HepG2 (cell line): ENCODE data around the gene EPN3. TPM values are rescaled to one million over a fixed set of nuclear protein-coding genes. Genes with fewer than 3 reads are reported as not detected.

ENCODE experiments used
- GFI1 ChIP-seq: sonication (generic); formaldehyde crosslinking; IDR thresholded peaks from 2 replicates; pipeline ENCODE4 v1.5.0; 2020; ENCODE audit warnings: missing genetic modification reagents, mild to moderate bottlenecking, borderline replicate concordance
- HMG20B ChIP-seq: conservative IDR thresholded peaks from 2 replicates; pipeline ENCODE4 v1.6.1; 2016; ENCODE audit warnings: missing genetic modification reagents, missing compliant biosample characterization
- IKZF1 ChIP-seq: fragments of 450-650 bp; IDR thresholded peaks from 2 replicates; pipeline ENCODE4 v1.7.1; 2016
- PITX1 ChIP-seq: sonication (generic); formaldehyde crosslinking; IDR thresholded peaks from 2 replicates; pipeline ENCODE4 v1.5.1; 2020; ENCODE audit warnings: mild to moderate bottlenecking, missing genetic modification reagents
- SRSF9 ChIP-seq: fragments of 200-400 bp; formaldehyde crosslinking; IDR thresholded peaks from 2 replicates; pipeline ENCODE4 v1.6.1; 2018; ENCODE audit warnings: borderline replicate concordance, mild to moderate bottlenecking, low read depth, low read length; ENCODE audit not compliant: insufficient read depth, poor library complexity, severe bottlenecking
- TOE1 ChIP-seq: sonication (generic); formaldehyde crosslinking; IDR thresholded peaks from 2 replicates; pipeline ENCODE4 v1.4.0; 2020; ENCODE audit warnings: mild to moderate bottlenecking, missing genetic modification reagents
- ZC3H13 ChIP-seq: sonication (generic); formaldehyde crosslinking; IDR thresholded peaks from 2 replicates; pipeline ENCODE4 v1.8.1; 2023; ENCODE audit warnings: mild to moderate bottlenecking, missing genetic modification reagents, moderate library complexity
- ZNF264 ChIP-seq: sonication (generic); formaldehyde crosslinking; IDR thresholded peaks from 2 replicates; pipeline ENCODE4 v1.4.0; 2020; ENCODE audit warnings: missing genetic modification reagents
- ZNF713 ChIP-seq: sonication (generic); formaldehyde crosslinking; IDR thresholded peaks from 2 replicates; pipeline ENCODE4 v1.4.0; 2020; ENCODE audit warnings: mild to moderate bottlenecking, missing genetic modification reagents
- ZNF780A ChIP-seq: sonication (generic); formaldehyde crosslinking; IDR thresholded peaks from 2 replicates; pipeline ENCODE4 v1.8.0; 2022; ENCODE audit warnings: mild to moderate bottlenecking, missing genetic modification reagents, moderate library complexity
- polyA plus RNA-seq, 8 experiments: library from polyadenylated mRNA; depleted of rRNA in 3 of 8; stranded (reverse) in 7 of 8; unstranded in 1 of 8; fragments of >200 nt; fragmentation: Illumina TruSeq in 4 of 8; extraction: Trizol in 4 of 8; gene quantifications; 2 replicates each; pipeline versions ENCODE4 v1.2.1 to v1.2.3, GENCODE V29; 2011 to 2016; ENCODE audit warnings: low read depth in 4 of 8, missing spikeins in 1 of 8, mixed read lengths in 1 of 8; ENCODE audit not compliant: insufficient read depth in 1 of 8
- total RNA-seq, 5 experiments: library from RNA; depleted of rRNA; stranded (reverse); fragments of >200 nt; fragmentation: Illumina TruSeq; extraction: Trizol; gene quantifications; 2 replicates each; pipeline ENCODE4 v1.2.3, GENCODE V29; 2016; ENCODE audit warnings: low read depth in 1 of 5
- TF ChIP-seq, protein P1 (sequence below): sonication (generic); formaldehyde crosslinking; IDR thresholded peaks from 2 replicates; pipeline ENCODE4 v1.8.1; 2023; ENCODE audit warnings: mild to moderate bottlenecking, missing genetic modification reagents
- TF ChIP-seq, protein P2 (sequence below): sonication (generic); formaldehyde crosslinking; conservative IDR thresholded peaks from 2 replicates; pipeline ENCODE4 v1.8.0; 2022; ENCODE audit warnings: low read depth, missing genetic modification reagents
- TF ChIP-seq, protein P3 (sequence below): sonication (generic); formaldehyde crosslinking; IDR thresholded peaks from 2 replicates; pipeline ENCODE4 v1.4.0; 2020; ENCODE audit warnings: mild to moderate bottlenecking, missing genetic modification reagents
- TF ChIP-seq, protein P4 (sequence below): sonication (generic); formaldehyde crosslinking; IDR thresholded peaks from 2 replicates; pipeline ENCODE4; 2020; ENCODE audit warnings: missing genetic modification reagents, mild to moderate bottlenecking, borderline replicate concordance
- TF ChIP-seq, protein P5 (sequence below): IDR thresholded peaks from 2 replicates; pipeline ENCODE4 v1.6.1; 2016; ENCODE audit warnings: low read depth, control low read depth
- TF ChIP-seq, protein P6 (sequence below): sonication (generic); formaldehyde crosslinking; IDR thresholded peaks from 2 replicates; pipeline ENCODE4 v1.8.0; 2022; ENCODE audit warnings: missing genetic modification reagents, mild to moderate bottlenecking, inconsistent platforms, borderline replicate concordance

EPN3 gene
- total and polyA plus RNA-seq, 2 of the 13 experiments (the other 11 are each of a cell fraction or from before 2014, with no cell fraction given) = 0.11 to 0.95 TPM

DNA sequence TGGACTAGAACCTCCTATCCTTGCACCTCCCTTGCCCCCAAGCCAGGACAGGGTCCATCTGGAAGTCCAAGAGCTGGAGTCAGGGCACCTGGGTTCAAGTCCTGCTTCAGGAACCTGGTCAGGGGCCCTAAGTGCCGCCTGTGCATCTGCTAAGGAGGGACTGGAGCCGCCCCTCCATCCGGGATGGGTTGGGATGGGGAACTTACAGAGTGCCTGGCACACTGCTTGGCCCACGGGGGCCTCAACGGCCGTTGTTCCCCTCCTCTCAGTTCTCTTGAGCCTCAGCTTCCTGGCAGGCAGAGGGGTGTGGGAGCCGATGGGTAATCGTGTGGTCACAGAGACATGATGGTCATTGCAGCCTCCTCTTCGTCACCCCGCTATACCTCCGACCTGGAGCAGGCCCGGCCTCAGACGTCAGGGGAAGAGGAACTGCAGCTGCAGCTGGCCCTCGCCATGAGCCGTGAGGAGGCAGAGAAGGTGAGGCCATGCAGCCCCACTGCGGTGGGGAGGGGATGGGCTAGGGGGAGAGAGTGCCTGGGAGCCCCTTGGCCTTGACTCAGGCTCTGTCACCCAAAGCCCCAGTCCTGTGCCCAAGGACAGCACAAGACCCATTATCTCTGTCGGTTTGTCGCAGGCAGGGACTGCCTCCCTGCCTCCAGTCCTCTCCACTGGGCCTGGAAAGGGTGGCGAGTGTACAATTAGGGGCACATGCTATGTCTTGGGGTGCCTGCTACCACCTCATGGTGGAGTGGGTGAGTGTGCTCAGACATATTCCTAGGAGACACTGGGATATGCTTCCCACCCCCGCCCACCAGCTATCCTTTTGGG, 5.4 kb downstream of the EPN3 start (continued):
- TF ChIP-seq, protein P1, sequence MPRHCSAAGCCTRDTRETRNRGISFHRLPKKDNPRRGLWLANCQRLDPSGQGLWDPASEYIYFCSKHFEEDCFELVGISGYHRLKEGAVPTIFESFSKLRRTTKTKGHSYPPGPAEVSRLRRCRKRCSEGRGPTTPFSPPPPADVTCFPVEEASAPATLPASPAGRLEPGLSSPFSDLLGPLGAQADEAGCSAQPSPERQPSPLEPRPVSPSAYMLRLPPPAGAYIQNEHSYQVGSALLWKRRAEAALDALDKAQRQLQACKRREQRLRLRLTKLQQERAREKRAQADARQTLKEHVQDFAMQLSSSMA (CRISPR knock-in tag) = 0 out of 2 replicates have a peak, but pooled peaks have one; percentile 45
- TF ChIP-seq HMG20B (CRISPR knock-in tag) (no peak), PITX1 (CRISPR knock-in tag) (no peak), ZNF713 (CRISPR knock-in tag) (no peak), IKZF1 (no peak), ZNF264 (CRISPR knock-in tag) (no peak), SRSF9 (no peak), ZNF780A (CRISPR knock-in tag) (no peak), TOE1 (CRISPR knock-in tag) (no peak), ZC3H13 (CRISPR knock-in tag) (peak; percentile 15; the same call in 1 of the 2 replicates), GFI1 (no peak)
- TF ChIP-seq, protein P2, sequence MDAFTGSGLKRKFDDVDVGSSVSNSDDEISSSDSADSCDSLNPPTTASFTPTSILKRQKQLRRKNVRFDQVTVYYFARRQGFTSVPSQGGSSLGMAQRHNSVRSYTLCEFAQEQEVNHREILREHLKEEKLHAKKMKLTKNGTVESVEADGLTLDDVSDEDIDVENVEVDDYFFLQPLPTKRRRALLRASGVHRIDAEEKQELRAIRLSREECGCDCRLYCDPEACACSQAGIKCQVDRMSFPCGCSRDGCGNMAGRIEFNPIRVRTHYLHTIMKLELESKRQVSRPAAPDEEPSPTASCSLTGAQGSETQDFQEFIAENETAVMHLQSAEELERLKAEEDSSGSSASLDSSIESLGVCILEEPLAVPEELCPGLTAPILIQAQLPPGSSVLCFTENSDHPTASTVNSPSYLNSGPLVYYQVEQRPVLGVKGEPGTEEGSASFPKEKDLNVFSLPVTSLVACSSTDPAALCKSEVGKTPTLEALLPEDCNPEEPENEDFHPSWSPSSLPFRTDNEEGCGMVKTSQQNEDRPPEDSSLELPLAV (CRISPR knock-in tag) = no peak
- TF ChIP-seq, protein P3, sequence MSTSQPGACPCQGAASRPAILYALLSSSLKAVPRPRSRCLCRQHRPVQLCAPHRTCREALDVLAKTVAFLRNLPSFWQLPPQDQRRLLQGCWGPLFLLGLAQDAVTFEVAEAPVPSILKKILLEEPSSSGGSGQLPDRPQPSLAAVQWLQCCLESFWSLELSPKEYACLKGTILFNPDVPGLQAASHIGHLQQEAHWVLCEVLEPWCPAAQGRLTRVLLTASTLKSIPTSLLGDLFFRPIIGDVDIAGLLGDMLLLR (CRISPR knock-in tag) = no peak
- TF ChIP-seq, protein P4, sequence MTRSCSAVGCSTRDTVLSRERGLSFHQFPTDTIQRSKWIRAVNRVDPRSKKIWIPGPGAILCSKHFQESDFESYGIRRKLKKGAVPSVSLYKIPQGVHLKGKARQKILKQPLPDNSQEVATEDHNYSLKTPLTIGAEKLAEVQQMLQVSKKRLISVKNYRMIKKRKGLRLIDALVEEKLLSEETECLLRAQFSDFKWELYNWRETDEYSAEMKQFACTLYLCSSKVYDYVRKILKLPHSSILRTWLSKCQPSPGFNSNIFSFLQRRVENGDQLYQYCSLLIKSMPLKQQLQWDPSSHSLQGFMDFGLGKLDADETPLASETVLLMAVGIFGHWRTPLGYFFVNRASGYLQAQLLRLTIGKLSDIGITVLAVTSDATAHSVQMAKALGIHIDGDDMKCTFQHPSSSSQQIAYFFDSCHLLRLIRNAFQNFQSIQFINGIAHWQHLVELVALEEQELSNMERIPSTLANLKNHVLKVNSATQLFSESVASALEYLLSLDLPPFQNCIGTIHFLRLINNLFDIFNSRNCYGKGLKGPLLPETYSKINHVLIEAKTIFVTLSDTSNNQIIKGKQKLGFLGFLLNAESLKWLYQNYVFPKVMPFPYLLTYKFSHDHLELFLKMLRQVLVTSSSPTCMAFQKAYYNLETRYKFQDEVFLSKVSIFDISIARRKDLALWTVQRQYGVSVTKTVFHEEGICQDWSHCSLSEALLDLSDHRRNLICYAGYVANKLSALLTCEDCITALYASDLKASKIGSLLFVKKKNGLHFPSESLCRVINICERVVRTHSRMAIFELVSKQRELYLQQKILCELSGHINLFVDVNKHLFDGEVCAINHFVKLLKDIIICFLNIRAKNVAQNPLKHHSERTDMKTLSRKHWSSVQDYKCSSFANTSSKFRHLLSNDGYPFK (CRISPR knock-in tag) = no peak
- TF ChIP-seq, protein P5, sequence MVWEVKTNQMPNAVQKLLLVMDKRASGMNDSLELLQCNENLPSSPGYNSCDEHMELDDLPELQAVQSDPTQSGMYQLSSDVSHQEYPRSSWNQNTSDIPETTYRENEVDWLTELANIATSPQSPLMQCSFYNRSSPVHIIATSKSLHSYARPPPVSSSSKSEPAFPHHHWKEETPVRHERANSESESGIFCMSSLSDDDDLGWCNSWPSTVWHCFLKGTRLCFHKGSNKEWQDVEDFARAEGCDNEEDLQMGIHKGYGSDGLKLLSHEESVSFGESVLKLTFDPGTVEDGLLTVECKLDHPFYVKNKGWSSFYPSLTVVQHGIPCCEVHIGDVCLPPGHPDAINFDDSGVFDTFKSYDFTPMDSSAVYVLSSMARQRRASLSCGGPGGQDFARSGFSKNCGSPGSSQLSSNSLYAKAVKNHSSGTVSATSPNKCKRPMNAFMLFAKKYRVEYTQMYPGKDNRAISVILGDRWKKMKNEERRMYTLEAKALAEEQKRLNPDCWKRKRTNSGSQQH (CRISPR knock-in tag) = no peak
- TF ChIP-seq, protein P6, sequence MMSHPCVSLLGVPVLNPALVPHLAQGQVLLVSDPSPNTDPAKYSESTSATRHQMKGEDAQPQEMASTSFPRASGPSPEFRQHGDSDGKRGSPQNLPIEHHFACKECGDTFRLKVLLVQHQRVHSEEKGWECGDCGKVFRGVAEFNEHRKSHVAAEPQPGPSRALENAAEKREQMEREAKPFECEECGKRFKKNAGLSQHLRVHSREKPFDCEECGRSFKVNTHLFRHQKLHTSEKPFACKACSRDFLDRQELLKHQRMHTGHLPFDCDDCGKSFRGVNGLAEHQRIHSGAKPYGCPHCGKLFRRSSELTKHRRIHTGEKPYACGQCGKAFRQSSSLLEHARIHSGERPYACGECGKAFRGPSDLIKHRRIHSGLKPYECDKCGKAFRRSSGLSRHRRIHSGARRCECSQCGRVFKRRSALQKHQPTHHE (CRISPR knock-in tag) = no peak
